H1 (cell line): ENCODE measurements around the gene ARHGAP22. TPM values are rescaled to one million over a fixed set of nuclear protein-coding genes. Genes with fewer than 3 reads are reported as not detected.

Experiments
- BCL11A ChIP-seq, 2 experiments: IDR thresholded peaks; one replicate each; pipeline ENCODE4 v1.6.1; 2011; ENCODE audit warnings: low read depth in 2 of 2, low read length in 2 of 2, mild to moderate bottlenecking in 2 of 2
- EGR1 ChIP-seq: IDR thresholded peaks from 2 replicates; pipeline ENCODE4 v1.6.1; 2011; ENCODE audit warnings: low read depth, low read length, borderline replicate concordance
- FOSL1 ChIP-seq: IDR thresholded peaks from 2 replicates; pipeline ENCODE4 v1.6.1; 2011; ENCODE audit warnings: mild to moderate bottlenecking, low read depth, low read length, moderate library complexity; ENCODE audit not compliant: insufficient read depth
- GTF2F1 ChIP-seq: IDR thresholded peaks from 2 replicates; pipeline ENCODE4 v1.6.1; 2012; ENCODE audit warnings: low read depth, low read length, improper control_type of control experiment, borderline replicate concordance
- HDAC2 ChIP-seq, 2 experiments: fragments of 300-600 bp in 1 of 2; sonication (generic) in 1 of 2; IDR thresholded peaks; 2 replicates each; pipeline ENCODE4 v1.6.1; 2011 to 2012; ENCODE audit warnings: low read depth in 2 of 2, low read length in 2 of 2, mild to moderate bottlenecking in 2 of 2, moderate library complexity in 2 of 2, borderline replicate concordance in 1 of 2, inconsistent platforms in 1 of 2
- JUND ChIP-seq: IDR thresholded peaks from 2 replicates; pipeline ENCODE4 v1.6.1; 2011; ENCODE audit warnings: mild to moderate bottlenecking, improper control_type of control experiment, low read length
- SP1 ChIP-seq: IDR thresholded peaks from 2 replicates; pipeline ENCODE4 v1.6.1; 2011; ENCODE audit warnings: low read depth, low read length
- SRF ChIP-seq: IDR thresholded peaks from 2 replicates; pipeline ENCODE4 v1.6.1; 2011; ENCODE audit warnings: mild to moderate bottlenecking, low read depth, low read length, moderate library complexity
- TAF7 ChIP-seq: optimal IDR thresholded peaks from 2 replicates; pipeline ENCODE3; 2011; ENCODE audit warnings: low read depth, mild to moderate bottlenecking, inconsistent platforms, low read length, moderate library complexity, borderline replicate concordance
- polyA plus RNA-seq, 7 experiments: library from polyadenylated mRNA; depleted of rRNA in 3 of 7; stranded (reverse) in 5 of 7; unstranded in 2 of 7; fragments of >200 nt in 5 of 7; fragments of 200-250 nt in 2 of 7; gene quantifications; 1 replicate in 5 of 7; 2 replicates in 1 of 7; 4 replicates in 1 of 7; pipeline versions ENCODE4 v1.2.1 to v1.2.3, GENCODE V29; 2011 to 2013; ENCODE audit warnings: missing spikeins in 2 of 7, mixed read lengths in 2 of 7
- total RNA-seq: library from RNA; stranded (reverse); fragmentation: NEBNext Ultra II Directional; extraction: Animal tissue kit (Norgen Biotek cat#: 25700); gene quantifications from 2 replicates; pipeline ENCODE4 v1.2.1, GENCODE V29; 2021

The ARHGAP22 gene
- total and polyA plus RNA-seq, 2 of the 8 experiments (the other 6 are each of a cell fraction or from before 2014, with no cell fraction given), result 3.6 to 11.2 TPM

DNA sequence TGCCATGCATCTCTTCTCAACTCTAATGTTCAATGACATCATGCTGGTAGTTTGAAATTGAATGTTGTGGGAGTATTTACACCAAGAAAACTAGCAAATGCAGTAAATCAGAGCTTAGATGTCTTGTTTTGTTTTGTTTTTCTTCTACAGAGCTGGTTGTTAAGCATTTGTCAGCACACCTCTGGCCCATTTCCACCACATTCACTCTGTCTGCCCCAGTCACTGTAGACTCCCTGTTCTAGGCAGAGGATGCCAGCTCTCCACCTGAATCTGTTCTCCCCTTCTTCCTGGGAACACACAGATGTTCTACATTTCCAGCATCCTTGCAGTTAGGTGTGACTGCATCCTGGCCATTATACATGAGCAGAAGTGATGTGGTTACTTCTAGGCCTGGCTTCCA is 4.1 kb upstream of the ARHGAP22 start (continued):
- TF ChIP-seq HDAC2 (IDR thresholded peaks at IDR 0.05; ENCODE audit: borderline replicate concordance in 1 of 2, low read depth in 2 of 2, low read length in 2 of 2), result no peak
- no peak for TF ChIP-seq EGR1
- TF ChIP-seq TAF7, result no peak
- no peak for TF ChIP-seq SP1
- no peak for TF ChIP-seq BCL11A (IDR thresholded peaks at IDR 0.05; ENCODE audit: low read depth in 2 of 2, low read length in 2 of 2)
- no peak for TF ChIP-seq SRF
- TF ChIP-seq JUND, result no peak
- TF ChIP-seq FOSL1, result no peak
- TF ChIP-seq GTF2F1, result no peak
